DND-41 (cell line): ENCODE results near the gene BPIFB2.

Experiments
- ATAC-seq: fragments of 200-7000 bp; cut with Tn5 transposase; 3 replicates; pipeline ENCODE4 v1.9.1; 2021; ENCODE audit warnings: low read depth; ENCODE audit not compliant: insufficient read depth
- DNase-seq: peaks from one replicate; pipeline ENCODE4 v3.0.0-alpha.2; 2020
- H2AFZ ChIP-seq: 2 replicates; pipeline ENCODE4 v1.6.0; 2012; ENCODE audit warnings: low read depth, low read length
- H3K27ac ChIP-seq: 2 replicates; pipeline ENCODE4 v1.5.1; 2012; ENCODE audit warnings: low read length, inconsistent platforms
- H3K27me3 ChIP-seq: fragments of 200-600 bp; sonication (generic); 2 replicates; pipeline ENCODE4 v1.6.0; 2012; ENCODE audit warnings: low read length, mild to moderate bottlenecking, inconsistent platforms; ENCODE audit not compliant: insufficient read depth, poor library complexity
- H3K36me3 ChIP-seq: 2 replicates; pipeline ENCODE4 v1.5.1; 2012; ENCODE audit warnings: low read length, inconsistent platforms; ENCODE audit not compliant: insufficient read depth
- H3K4me1 ChIP-seq: 2 replicates; pipeline ENCODE4 v1.5.1; 2012; ENCODE audit warnings: mild to moderate bottlenecking, low read length; ENCODE audit not compliant: insufficient read depth
- H3K4me2 ChIP-seq: 2 replicates; pipeline ENCODE4 v1.6.0; 2012; ENCODE audit warnings: mild to moderate bottlenecking, moderate library complexity, low read length, inconsistent platforms; ENCODE audit not compliant: insufficient read depth
- H3K4me3 ChIP-seq, 2 experiments: fragments of 200-600 bp in 1 of 2; shearing (Covaris generic) in 1 of 2; 2 replicates each; pipeline ENCODE4 v1.5.1; 2012 to 2016; ENCODE audit warnings: inconsistent platforms in 2 of 2, low read length in 2 of 2, mild to moderate bottlenecking in 2 of 2, low read depth in 1 of 2, moderate library complexity in 1 of 2
- H3K79me2 ChIP-seq: 2 replicates; pipeline ENCODE4 v1.6.0; 2012; ENCODE audit warnings: low read length, inconsistent platforms; ENCODE audit not compliant: insufficient read depth
- H3K9ac ChIP-seq: 2 replicates; pipeline ENCODE4 v1.6.0; 2012; ENCODE audit warnings: low read depth, mild to moderate bottlenecking, inconsistent platforms, low read length, moderate library complexity
- H3K9me3 ChIP-seq: 2 replicates; pipeline ENCODE4 v1.5.1; 2012; ENCODE audit warnings: low read length, moderate library complexity, mild to moderate bottlenecking, inconsistent platforms; ENCODE audit not compliant: insufficient read depth, severe bottlenecking
- H4K20me1 ChIP-seq: 2 replicates; pipeline ENCODE4 v1.6.0; 2012; ENCODE audit warnings: low read length; ENCODE audit not compliant: insufficient read depth
- EZH2 ChIP-seq: IDR thresholded peaks from 3 replicates; pipeline ENCODE4 v1.6.1; 2012; ENCODE audit warnings: borderline replicate concordance, low read depth, mild to moderate bottlenecking, moderate library complexity, low read length, inconsistent platforms; ENCODE audit not compliant: severe bottlenecking
- TF ChIP-seq, protein P1 (sequence below): IDR thresholded peaks from 2 replicates; pipeline ENCODE4 v1.5.1; 2012; ENCODE audit warnings: borderline replicate concordance, low read length, moderate library complexity, mild to moderate bottlenecking; ENCODE audit not compliant: poor library complexity, severe bottlenecking; ENCODE audit errors: extremely low read depth

The BPIFB2 gene

DNA sequence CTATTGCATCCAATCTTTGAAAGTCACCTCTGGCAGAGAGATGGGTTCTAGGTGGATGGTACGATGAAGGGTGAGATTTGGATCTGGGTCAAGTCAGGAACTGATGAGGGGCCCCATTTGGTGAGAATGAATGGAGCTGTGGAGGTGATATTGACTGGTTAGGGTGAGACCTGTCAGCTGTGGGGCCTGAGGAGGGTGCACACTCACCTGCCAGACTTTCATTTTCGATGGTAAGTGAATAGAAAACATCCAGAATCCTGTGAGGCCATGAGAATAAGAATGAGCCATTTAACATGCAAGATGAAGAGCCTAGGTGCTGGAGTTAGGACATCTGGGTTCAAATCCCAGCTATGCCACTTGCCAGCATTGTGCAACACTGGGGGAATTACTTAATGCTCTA is 10.1 kb upstream of the BPIFB2 start:
- no peak overlapping the region for H3K27ac ChIP-seq
- no peak overlapping the region for H3K4me3 ChIP-seq
- TF ChIP-seq, protein P1, sequence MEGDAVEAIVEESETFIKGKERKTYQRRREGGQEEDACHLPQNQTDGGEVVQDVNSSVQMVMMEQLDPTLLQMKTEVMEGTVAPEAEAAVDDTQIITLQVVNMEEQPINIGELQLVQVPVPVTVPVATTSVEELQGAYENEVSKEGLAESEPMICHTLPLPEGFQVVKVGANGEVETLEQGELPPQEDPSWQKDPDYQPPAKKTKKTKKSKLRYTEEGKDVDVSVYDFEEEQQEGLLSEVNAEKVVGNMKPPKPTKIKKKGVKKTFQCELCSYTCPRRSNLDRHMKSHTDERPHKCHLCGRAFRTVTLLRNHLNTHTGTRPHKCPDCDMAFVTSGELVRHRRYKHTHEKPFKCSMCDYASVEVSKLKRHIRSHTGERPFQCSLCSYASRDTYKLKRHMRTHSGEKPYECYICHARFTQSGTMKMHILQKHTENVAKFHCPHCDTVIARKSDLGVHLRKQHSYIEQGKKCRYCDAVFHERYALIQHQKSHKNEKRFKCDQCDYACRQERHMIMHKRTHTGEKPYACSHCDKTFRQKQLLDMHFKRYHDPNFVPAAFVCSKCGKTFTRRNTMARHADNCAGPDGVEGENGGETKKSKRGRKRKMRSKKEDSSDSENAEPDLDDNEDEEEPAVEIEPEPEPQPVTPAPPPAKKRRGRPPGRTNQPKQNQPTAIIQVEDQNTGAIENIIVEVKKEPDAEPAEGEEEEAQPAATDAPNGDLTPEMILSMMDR = no peak
- TF ChIP-seq EZH2 = no peak
- no peaks in the 10 kb centered on the region for H3K4me1 ChIP-seq
- H3K9me3 ChIP-seq = peaks cover 15% of the 10 kb centered on the region
- H3K36me3 ChIP-seq = no peaks in the 10 kb centered on the region
- no peaks in the 10 kb centered on the region for H3K79me2 ChIP-seq
- DNase-seq (no peak), ATAC-seq (no peak)
- no peak overlapping the region for H2AFZ ChIP-seq
- H3K9ac ChIP-seq = no peak overlapping the region
- no peaks in the 10 kb centered on the region for H4K20me1 ChIP-seq
- H3K4me2 ChIP-seq = no peak overlapping the region
- no peaks in the 10 kb centered on the region for H3K27me3 ChIP-seq

DNA sequence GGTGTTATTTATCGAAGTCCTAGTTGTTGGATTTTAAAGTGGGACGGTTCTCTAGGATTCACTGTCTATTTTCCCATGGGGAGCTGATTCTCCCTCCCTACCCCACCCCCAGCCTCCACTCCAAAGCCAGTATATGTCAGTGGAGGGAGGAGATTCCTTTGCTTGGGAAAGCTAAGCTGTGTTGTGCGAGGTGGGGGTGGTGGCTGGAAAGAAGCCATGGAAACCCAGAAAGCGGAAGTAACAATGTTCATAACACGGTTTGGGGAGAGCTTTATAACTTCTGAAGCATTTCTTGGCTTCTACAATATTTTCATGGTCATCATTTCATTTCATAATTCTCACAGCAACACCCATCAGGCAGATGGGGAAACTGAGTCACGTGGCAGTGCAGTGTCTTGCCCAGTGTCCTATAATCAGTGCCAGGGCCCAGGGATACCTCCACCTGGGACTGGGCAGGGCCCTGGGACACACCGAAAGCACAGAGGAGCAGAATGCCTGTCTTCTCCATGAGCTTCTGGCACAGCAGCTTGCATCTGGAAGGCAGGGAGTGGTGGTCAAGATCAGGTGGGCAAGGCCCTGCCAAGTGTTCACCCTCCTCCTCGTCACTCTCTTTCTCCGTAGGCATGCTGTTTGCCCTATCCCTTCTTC is 7.8 kb upstream of the BPIFB2 start:
- Histone ChIP-seq H3K27ac (no peak overlapping the region), H3K27me3 (no peaks in the 10 kb centered on the region), H2AFZ (no peak overlapping the region), H3K9ac (no peak overlapping the region), H3K4me2 (no peak overlapping the region), H3K9me3 (peaks cover 11% of the 10 kb centered on the region), H3K79me2 (no peaks in the 10 kb centered on the region), H4K20me1 (no peaks in the 10 kb centered on the region), H3K4me3 (no peak overlapping the region), H3K36me3 (no peaks in the 10 kb centered on the region), H3K4me1 (no peaks in the 10 kb centered on the region)
- TF ChIP-seq, protein P1 = no peak
- no peak for TF ChIP-seq EZH2
- ATAC-seq = no peak
- DNase-seq = no peak

DNA sequence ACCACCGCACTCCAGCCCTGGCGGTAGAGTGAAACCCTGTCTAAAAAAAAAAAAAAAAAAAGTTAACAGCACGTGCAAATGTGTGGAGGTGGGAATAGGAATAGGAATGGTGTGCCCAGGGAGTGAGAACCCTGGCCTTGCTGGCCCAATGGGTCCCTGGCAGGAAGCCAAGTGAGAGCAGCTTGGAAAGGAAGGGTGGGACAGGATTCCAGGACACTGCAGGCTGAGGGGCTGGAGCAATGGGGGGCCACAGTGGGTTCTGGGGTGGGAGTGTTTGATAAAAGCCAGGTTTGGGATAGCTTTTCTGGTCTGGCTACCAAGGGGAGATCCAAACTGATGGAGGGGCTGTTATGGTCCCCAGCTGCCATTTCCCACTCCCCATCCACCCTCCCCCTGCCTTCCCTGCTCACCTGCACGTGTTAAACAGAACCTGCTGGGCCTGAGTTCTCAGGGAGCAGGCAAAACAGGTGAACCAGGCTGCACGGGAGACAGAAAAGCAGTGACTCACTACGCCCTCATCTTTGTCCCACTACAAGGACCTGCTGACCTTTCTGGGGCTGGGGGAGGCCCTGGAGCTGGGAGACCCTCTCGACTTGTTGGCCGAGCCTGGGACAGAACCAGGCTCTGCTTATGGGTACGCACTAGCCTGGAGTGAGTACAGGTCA is 6.6 kb upstream of the BPIFB2 start:
- DNase-seq (no peak), ATAC-seq (no peak)
- Histone ChIP-seq H3K9me3 (no peaks in the 10 kb centered on the region), H3K9ac (no peak overlapping the region), H3K27ac (no peak overlapping the region), H4K20me1 (no peaks in the 10 kb centered on the region), H3K79me2 (no peaks in the 10 kb centered on the region), H3K4me3 (no peak overlapping the region), H3K36me3 (no peaks in the 10 kb centered on the region), H2AFZ (no peak overlapping the region), H3K4me1 (no peaks in the 10 kb centered on the region), H3K27me3 (no peaks in the 10 kb centered on the region), H3K4me2 (no peak overlapping the region)
- TF ChIP-seq EZH2 = no peak
- TF ChIP-seq, protein P1 = no peak
